Stimulated activated CD8-positive, alpha-beta memory T cell treated with anti-CD3 and anti-CD28 coated beads, Interleukin-12 subunit alpha, Interleukin-12 subunit beta, amount 100 ng/mL, for 1 hour (primary cell): Measurements from ENCODE around the gene FNDC8.
"Not testable (repeated sequence)": the region's sequence is repeated elsewhere in the genome, so short reads cannot be mapped to it uniquely, and the experiment has no call there.

ENCODE experiments used
- DNase-seq: peaks from one replicate; pipeline ENCODE4 v3.0.0-alpha.2; 2020; ENCODE audit warnings: low read depth

The FNDC8 gene

GRCh38 chr17:35095741-35096140, 25.7 kb upstream of the FNDC8 start:
- DNase-seq: no peak

DNA sequence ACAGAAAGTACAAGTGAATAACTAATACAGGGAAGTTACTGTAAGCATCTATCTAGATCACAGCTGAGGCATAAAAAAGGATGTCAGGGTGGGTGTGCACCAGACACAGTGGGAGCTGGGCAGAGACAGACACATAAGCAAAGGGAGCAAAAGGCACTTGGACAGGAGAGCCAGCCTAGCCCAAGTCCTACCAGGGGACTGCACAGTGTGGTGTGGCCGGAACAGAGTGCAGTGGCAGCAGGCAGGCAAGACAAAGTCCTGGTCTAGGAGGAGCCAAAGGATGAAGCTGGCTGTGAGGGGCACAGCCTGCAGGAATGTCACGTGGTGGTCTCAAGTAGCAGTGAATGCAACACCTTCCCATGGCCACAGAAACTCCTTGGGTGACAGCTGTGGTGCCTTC, 23.6 kb upstream of the FNDC8 start:
- no peak for DNase-seq

GRCh38 chr17:35099908-35100307, 21.5 kb upstream of the FNDC8 start:
- no peak for DNase-seq

DNA sequence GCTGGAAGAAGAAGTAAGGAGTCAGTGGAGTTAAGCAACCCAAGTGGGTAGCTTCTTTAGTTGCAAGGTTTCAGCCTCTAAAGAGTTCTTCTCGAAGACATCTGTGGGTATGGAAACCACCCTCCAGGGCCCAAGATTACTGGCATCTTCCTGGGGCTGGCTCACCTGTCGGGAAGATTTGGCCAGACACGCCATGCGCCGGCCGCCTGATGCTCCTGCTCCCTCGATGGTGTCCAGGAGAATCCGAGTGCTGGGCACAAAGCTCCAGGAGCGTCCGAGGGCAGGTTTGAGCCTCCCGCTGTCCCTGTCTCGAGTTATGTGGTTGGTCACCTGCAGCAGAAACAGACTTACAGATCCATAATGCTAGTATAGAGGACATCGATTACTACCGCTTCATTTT, 20.4 kb upstream of the FNDC8 start:
- DNase-seq: no peak

- DNase-seq: no peak
Observed at GRCh38 chr17:35101725-35102124, 19.7 kb upstream of the FNDC8 start.

- no peak for DNase-seq
Observed at GRCh38 chr17:35103271-35103670, 18.1 kb upstream of the FNDC8 start.

DNA sequence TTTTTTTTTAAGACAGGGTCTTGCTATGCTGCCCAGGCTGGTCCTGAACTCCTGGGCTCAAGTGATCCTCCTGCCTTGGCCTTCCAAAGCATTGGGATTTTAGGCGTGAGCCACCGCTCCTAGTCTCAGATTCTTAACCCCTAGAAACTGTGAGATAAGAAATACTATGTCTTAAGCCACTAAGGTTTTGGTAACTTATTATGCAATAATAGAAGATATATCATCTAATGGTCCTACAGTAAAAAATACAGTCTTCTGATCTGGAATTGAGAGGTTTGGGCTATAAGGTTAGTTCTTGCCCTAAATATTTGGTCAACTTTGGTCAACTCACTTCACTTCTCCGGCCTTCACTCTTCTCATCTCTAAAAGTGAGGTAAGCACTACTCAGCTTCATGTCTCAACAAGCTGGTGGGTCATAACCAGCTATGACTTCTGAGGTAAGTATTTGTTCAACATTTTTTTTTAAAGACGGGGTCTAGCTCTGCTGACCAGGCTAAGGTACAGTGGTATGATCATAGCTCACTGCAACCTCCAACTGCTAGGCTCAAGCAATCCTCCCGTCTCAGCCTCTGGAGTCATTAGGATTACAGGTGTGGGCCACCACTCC, 16.5 kb upstream of the FNDC8 start:
- no peak for DNase-seq

DNA sequence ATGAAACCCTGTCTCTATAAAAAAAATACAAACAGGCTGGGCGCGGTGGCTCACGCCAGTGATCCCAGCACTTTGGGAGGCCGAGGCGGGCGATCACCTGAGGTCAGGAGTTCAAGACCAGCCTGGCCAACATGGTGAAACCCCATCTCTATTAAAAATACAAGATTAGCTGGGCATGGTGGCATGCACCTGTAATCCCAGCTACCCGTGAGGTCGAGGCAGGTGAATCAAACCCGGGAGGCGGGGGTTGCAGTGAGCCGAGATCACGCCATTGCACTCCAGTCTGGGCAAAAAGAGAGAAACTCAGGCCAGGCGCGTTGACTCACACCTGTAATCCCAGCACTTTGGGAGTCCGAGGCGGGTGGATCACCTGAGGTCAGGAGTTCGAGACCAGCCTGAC, 10.6 kb upstream of the FNDC8 start:
- DNase-seq: not testable (repeated sequence)

GRCh38 chr17:35116845-35117244, 4.6 kb upstream of the FNDC8 start:
- no peak for DNase-seq

- DNase-seq: no peak
Observed at GRCh38 chr17:35117984-35118383, 3.4 kb upstream of the FNDC8 start.

GRCh38 chr17:35119370-35120165, 1.8 kb upstream of the FNDC8 start, which contains the start of gene RAD51D:
RAD51D (minus strand) TSS chr17:35119860; CDS start chr17:35119613, 247 bp downstream.
- DNase-seq: peak; percentile 62

- DNase-seq: no peak
Observed at GRCh38 chr17:35127751-35128514, 6.5 kb downstream of the FNDC8 start.

- no peak for DNase-seq
Observed at GRCh38 chr17:35129154-35129972, 7.9 kb downstream of the FNDC8 start.

DNA sequence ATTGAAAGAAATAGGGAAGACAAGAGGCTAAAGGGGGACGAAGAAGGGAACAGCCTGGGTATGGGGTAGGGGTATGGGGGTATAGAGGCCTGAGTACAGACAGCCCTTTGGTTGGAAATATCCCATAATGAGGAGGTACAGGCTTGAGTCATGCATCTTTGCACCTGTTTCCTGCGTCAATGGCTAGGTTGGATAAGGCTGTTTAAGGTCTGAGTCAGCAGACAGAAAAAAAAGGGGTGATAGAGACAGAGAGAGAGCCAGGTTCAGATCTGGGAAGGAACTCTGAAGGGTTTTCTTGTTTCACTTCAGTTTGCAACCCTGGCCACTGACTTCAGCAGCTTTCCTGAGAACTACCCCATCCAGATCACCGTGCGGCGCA, 8.5 kb downstream of the FNDC8 start:
- no peak for DNase-seq

DNA sequence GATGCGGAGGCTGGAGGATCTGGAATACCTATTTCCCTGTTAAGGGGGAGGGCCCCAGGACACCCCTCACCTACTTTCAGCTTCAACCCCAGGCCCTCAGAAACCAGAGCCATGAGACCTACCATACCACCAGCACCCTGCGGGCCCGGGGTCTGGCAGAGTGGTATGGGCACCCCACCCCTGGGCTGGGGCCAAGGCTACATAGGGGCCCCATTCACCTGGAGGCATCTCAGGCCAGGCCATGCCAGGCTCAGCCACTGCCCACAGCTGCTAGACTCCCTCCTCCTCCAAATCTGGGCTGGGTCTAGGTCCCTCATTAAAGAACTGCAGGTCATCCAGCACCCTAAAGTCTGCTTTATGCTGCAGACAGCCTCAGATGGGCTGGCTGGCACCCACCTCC, 9.0 kb downstream of the FNDC8 start:
- no peak for DNase-seq

DNA sequence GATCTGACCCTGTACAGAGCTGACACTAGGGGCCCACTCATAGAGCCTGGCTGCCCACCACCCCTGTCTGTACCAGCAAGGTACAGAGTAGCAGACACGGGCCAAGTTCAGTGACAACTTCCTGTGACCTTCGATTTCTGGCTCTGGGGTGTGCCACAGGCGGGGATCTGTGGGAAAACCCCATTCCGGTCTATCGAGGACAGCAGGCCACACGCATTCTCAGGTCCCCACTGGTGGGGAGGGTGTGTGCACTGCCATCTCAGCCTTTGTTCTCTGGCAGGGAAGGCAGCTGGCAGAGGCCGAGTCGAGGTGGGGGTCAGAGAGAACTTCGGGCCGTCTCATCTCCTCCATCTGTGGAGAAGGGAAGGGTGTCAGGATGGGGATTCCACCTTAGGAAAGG, 10.7 kb downstream of the FNDC8 start:
- no peak for DNase-seq

- no peak for DNase-seq
Observed at GRCh38 chr17:35132816-35133550, 11.6 kb downstream of the FNDC8 start.

- DNase-seq: no peak
Observed at GRCh38 chr17:35135322-35135721, 13.9 kb downstream of the FNDC8 start.

DNA sequence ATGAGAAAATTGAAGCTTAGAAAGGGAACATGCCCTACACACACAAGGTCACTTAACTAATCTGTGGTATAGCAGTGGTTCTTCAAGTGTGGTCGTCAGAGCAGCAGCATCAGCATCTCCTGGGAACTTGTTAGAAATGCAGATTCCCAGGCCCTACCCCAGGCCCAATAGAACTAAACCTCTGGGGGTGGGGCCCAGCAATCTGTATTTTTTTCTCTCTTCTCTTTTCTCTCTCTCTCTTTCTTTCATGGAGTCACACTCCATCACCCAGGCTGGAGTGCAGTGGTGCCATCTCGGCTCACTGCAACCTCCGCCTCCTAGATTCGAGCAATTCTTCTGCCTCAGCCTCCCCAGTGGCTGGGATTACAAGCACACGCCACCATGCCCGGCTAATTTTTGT, 16.8 kb downstream of the FNDC8 start:
- DNase-seq: no peak

GRCh38 chr17:35141681-35142466, 20.5 kb downstream of the FNDC8 start, which contains the start of gene NLE1:
NLE1 (minus strand) TSS chr17:35142303; CDS start chr17:35142275, 28 bp downstream.
- peak; percentile 82 for DNase-seq

GRCh38 chr17:35142467-35142796, 21.0 kb downstream of the FNDC8 start:
- DNase-seq: no peak
